HuH-7 (cell line): Measurements from ENCODE around the gene CST7.
"Not testable (repeated sequence)": the region's sequence is repeated elsewhere in the genome, so short reads cannot be mapped to it uniquely, and the experiment has no call there.

Source experiments
- DNase-seq: peaks from one replicate; pipeline ENCODE4 v3.0.0; 2011; ENCODE audit warnings: low spot score

The CST7 gene

GRCh38 chr20:24929867-24930723, 19.0 kb upstream of the CST7 start:
- not testable (repeated sequence) for DNase-seq

- not testable (repeated sequence) for DNase-seq
Measured at GRCh38 chr20:24930724-24931688, 18.1 kb upstream of the CST7 start.

- not testable (repeated sequence) for DNase-seq
Measured at GRCh38 chr20:24931893-24932292, 17.2 kb upstream of the CST7 start.

GRCh38 chr20:24933266-24933908, 15.7 kb upstream of the CST7 start:
- DNase-seq, result no peak

- no peak for DNase-seq
Measured at GRCh38 chr20:24934101-24934661, 14.9 kb upstream of the CST7 start.

GRCh38 chr20:24934716-24935115, 14.4 kb upstream of the CST7 start:
- DNase-seq, result no peak

- DNase-seq, result no peak
Measured at GRCh38 chr20:24935140-24935539, 13.9 kb upstream of the CST7 start.

- no peak for DNase-seq
Measured at GRCh38 chr20:24935766-24936525, 13.1 kb upstream of the CST7 start.

GRCh38 chr20:24936526-24937407, 12.3 kb upstream of the CST7 start:
- no peak for DNase-seq

GRCh38 chr20:24937579-24937978, 11.5 kb upstream of the CST7 start:
- DNase-seq, result no peak

- DNase-seq, result no peak
Measured at GRCh38 chr20:24938498-24938897, 10.6 kb upstream of the CST7 start.

- DNase-seq, result no peak
Measured at GRCh38 chr20:24939036-24939435, 10.0 kb upstream of the CST7 start.

GRCh38 chr20:24942679-24943078, 6.4 kb upstream of the CST7 start:
- no peak for DNase-seq

GRCh38 chr20:24943196-24943595, 5.9 kb upstream of the CST7 start:
- no peak for DNase-seq

GRCh38 chr20:24943731-24944130, 5.3 kb upstream of the CST7 start:
- no peak for DNase-seq

- DNase-seq, result not testable (repeated sequence)
Measured at GRCh38 chr20:24946376-24946775, 2.7 kb upstream of the CST7 start.

- not testable (repeated sequence) for DNase-seq
Measured at GRCh38 chr20:24948396-24948938, 602 bp upstream of the CST7 start.

- DNase-seq, result no peak
Measured at GRCh38 chr20:24949756-24950127, 673 bp downstream of the CST7 start.

GRCh38 chr20:24950128-24950835, 1.2 kb downstream of the CST7 start:
- DNase-seq, result no peak
